HEK293 (cell line): Measurements from ENCODE around the gene GRAMD4.

Experiments used
- CTCF ChIA-PET: fragments of 350-600 bp; formaldehyde crosslinking; extraction: SDS; loops from one replicate; lab custom pipeline; 2021; ENCODE audit warnings: antibody characterized with exemption; lab: Yijun Ruan, JAX
- POLR2A ChIA-PET: fragments of 300-600 bp; formaldehyde crosslinking; extraction: SDS; loops from one replicate; lab custom pipeline; 2020; ENCODE audit warnings: antibody characterized with exemption, inconsistent platforms; lab: Yijun Ruan, JAX
- H3K27ac ChIP-seq: fragments of 200-500 bp; sonication (Bioruptor generic); 2 replicates; pipeline ENCODE4 v1.5.1; 2014; ENCODE audit warnings: low read depth, low read length, control low read depth, inconsistent platforms; ENCODE audit errors: extremely low read depth
- H3K36me3 ChIP-seq, 2 experiments: fragments of 200-500 bp in 1 of 2; sonication (Bioruptor generic) in 1 of 2; 1 replicate in 1 of 2; 2 replicates in 1 of 2; pipeline ENCODE4 v1.5.1; 2014 to 2017; ENCODE audit warnings: inconsistent platforms in 2 of 2, low read length in 2 of 2; ENCODE audit not compliant: control insufficient read depth in 2 of 2, insufficient read depth in 1 of 2
- H3K4me1 ChIP-seq: fragments of 200-500 bp; sonication (Bioruptor generic); 2 replicates; pipeline ENCODE4 v1.5.1; 2014; ENCODE audit warnings: mild to moderate bottlenecking, low read length, inconsistent platforms; ENCODE audit not compliant: control insufficient read depth, insufficient read depth
- H3K4me3 ChIP-seq: 2 replicates; pipeline ENCODE4 v1.5.1; 2011; ENCODE audit warnings: low read depth, mild to moderate bottlenecking, control low read depth, low read length, moderate library complexity
- H3K9me3 ChIP-seq: fragments of 200-500 bp; sonication (Bioruptor generic); 2 replicates; pipeline ENCODE4 v1.5.1; 2014; ENCODE audit warnings: low read depth, low read length, inconsistent platforms; ENCODE audit not compliant: control insufficient read depth, insufficient read depth
- BCL11B ChIP-seq: fragments of 450-650 bp; formaldehyde crosslinking; IDR thresholded peaks from 2 replicates; pipeline ENCODE4 v1.5.1; 2016; ENCODE audit warnings: low read depth, missing biosample characterization, missing genetic modification characterization
- MZF1 ChIP-seq: fragments of 450-650 bp; formaldehyde crosslinking; IDR thresholded peaks from 2 replicates; pipeline ENCODE4 v1.5.1; 2017; ENCODE audit warnings: missing biosample characterization, missing genetic modification characterization, borderline replicate concordance
- SCRT1 ChIP-seq: fragments of 450-650 bp; formaldehyde crosslinking; IDR thresholded peaks from 2 replicates; pipeline ENCODE4 v1.5.1; 2016; ENCODE audit warnings: missing biosample characterization, missing genetic modification characterization, borderline replicate concordance
- ZBTB8A ChIP-seq: fragments of 450-650 bp; formaldehyde crosslinking; IDR thresholded peaks from 2 replicates; pipeline ENCODE4 v1.5.1; 2016; ENCODE audit warnings: missing biosample characterization, missing genetic modification characterization
- ZFP69B ChIP-seq: fragments of 450-650 bp; formaldehyde crosslinking; IDR thresholded peaks from 2 replicates; pipeline ENCODE4 v1.5.1; 2016; ENCODE audit warnings: missing biosample characterization, missing genetic modification characterization
- ZNF48 ChIP-seq: fragments of 450-650 bp; formaldehyde crosslinking; IDR thresholded peaks from 2 replicates; pipeline ENCODE4 v1.5.1; 2016; ENCODE audit warnings: missing biosample characterization, missing genetic modification characterization
- ZNF654 ChIP-seq: fragments of 450-650 bp; formaldehyde crosslinking; IDR thresholded peaks from 2 replicates; pipeline ENCODE4 v1.5.1; 2016; ENCODE audit warnings: low read depth, missing biosample characterization, missing genetic modification characterization
- ZNF670 ChIP-seq: fragments of 450-650 bp; formaldehyde crosslinking; IDR thresholded peaks from 2 replicates; pipeline ENCODE4 v1.5.1; 2016; ENCODE audit warnings: missing biosample characterization, missing genetic modification characterization, low read depth
- ZNF776 ChIP-seq: fragments of 450-650 bp; formaldehyde crosslinking; IDR thresholded peaks from 2 replicates; pipeline ENCODE4 v1.5.0; 2017; ENCODE audit warnings: missing biosample characterization, missing genetic modification characterization, borderline replicate concordance
- ZNF830 ChIP-seq: fragments of 450-650 bp; IDR thresholded peaks from 2 replicates; pipeline ENCODE4 v1.5.0; 2018; ENCODE audit warnings: missing biosample characterization, missing genetic modification characterization, low read depth, mild to moderate bottlenecking, moderate library complexity
- ZNF843 ChIP-seq: fragments of 450-650 bp; formaldehyde crosslinking; IDR thresholded peaks from 2 replicates; pipeline ENCODE4 v1.5.1; 2016; ENCODE audit warnings: missing biosample characterization, missing genetic modification characterization
- ZSCAN23 ChIP-seq: fragments of 450-650 bp; formaldehyde crosslinking; IDR thresholded peaks from 2 replicates; pipeline ENCODE4 v1.5.1; 2016; ENCODE audit warnings: missing biosample characterization, missing genetic modification characterization
- TF ChIP-seq, protein P1 (sequence below): fragments of 450-650 bp; formaldehyde crosslinking; optimal IDR thresholded peaks from 2 replicates; pipeline ENCODE3; 2016; ENCODE audit warnings: missing biosample characterization, mild to moderate bottlenecking, missing genetic modification characterization
- TF ChIP-seq, protein P2 (sequence below): fragments of 450-650 bp; formaldehyde crosslinking; IDR thresholded peaks from 2 replicates; pipeline ENCODE4 v1.5.1; 2016; ENCODE audit warnings: missing biosample characterization, missing genetic modification characterization
- TF ChIP-seq, protein P3 (sequence below): fragments of 450-650 bp; formaldehyde crosslinking; IDR thresholded peaks from 2 replicates; pipeline ENCODE4 v1.5.1; 2016; ENCODE audit warnings: missing biosample characterization, missing genetic modification characterization
- TF ChIP-seq, protein P4 (sequence below): fragments of 450-650 bp; formaldehyde crosslinking; IDR thresholded peaks from 2 replicates; pipeline ENCODE4 v1.5.1; 2016; ENCODE audit warnings: missing biosample characterization, missing genetic modification characterization, borderline replicate concordance
- TF ChIP-seq, protein P5 (sequence below): fragments of 450-650 bp; formaldehyde crosslinking; IDR thresholded peaks from 2 replicates; pipeline ENCODE4 v1.5.0; 2017; ENCODE audit warnings: missing biosample characterization, missing genetic modification characterization, borderline replicate concordance
- TF ChIP-seq, protein P6 (sequence below): fragments of 450-650 bp; formaldehyde crosslinking; IDR thresholded peaks from 2 replicates; pipeline ENCODE4 v1.5.1; 2016; ENCODE audit warnings: missing biosample characterization, missing genetic modification characterization

The GRAMD4 gene

DNA sequence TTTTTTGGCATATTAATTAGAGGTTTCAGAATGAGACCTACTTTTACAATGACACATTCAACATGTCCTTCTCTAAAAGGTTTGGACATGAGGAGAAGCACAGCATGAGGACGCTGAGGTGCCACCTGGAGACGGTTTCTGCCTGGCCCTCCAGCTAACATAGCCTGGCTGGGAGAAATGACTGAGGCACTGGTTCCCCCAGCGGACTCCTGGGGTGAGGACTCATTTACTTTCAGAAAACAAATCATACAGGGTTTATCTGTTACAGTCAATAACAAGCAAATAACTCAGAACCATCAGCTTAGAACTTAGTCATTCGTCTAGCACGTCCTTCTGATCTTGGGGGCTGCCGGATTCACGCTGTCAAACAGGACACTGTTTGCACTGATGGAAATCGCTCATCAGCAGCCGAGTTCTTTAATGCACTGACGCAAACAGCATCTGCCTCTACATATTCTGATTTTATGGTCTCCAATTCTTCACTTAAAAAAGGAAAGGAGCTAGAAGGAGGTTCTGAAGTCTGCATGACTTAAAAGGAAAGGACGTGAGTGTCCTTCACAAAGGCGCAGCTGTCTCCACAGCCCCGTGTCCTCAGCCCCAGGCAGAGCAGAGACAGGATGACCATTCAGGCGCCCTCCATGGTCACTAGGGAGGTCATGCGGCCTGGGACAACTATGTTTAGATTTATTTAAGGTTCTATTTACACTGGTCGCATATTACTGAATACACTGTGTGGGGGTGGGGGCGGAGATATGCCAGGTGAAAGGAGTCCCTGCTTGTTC lies 73.6 kb downstream of the GRAMD4 start:
- CTCF ChIA-PET = interaction anchor here (0.6 kb wide), 1 partner anchor 63 kb away, joined by 4 read pairs; no protein-coding TSS in a partner anchor
- no peak overlapping the region for H3K27ac ChIP-seq
- no peaks in the 10 kb centered on the region for H3K9me3 ChIP-seq
- H3K36me3 ChIP-seq = peaks cover 44 to 91% of the 10 kb centered on the region in 2 experiments
- no peak overlapping the region for H3K4me3 ChIP-seq
- no peaks in the 10 kb centered on the region for H3K4me1 ChIP-seq
- TF ChIP-seq, protein P1, sequence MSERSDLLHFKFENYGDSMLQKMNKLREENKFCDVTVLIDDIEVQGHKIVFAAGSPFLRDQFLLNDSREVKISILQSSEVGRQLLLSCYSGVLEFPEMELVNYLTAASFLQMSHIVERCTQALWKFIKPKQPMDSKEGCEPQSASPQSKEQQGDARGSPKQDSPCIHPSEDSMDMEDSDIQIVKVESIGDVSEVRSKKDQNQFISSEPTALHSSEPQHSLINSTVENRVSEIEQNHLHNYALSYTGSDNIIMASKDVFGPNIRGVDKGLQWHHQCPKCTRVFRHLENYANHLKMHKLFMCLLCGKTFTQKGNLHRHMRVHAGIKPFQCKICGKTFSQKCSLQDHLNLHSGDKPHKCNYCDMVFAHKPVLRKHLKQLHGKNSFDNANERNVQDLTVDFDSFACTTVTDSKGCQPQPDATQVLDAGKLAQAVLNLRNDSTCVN (tag by site-specific recombination) = no peak
- TF ChIP-seq ZNF670 (tag by site-specific recombination) (no peak), ZNF830 (tag by site-specific recombination) (no peak), ZNF843 (tag by site-specific recombination) (no peak), SCRT1 (tag by site-specific recombination) (no peak), ZSCAN23 (no peak), MZF1 (tag by site-specific recombination) (no peak), ZFP69B (tag by site-specific recombination) (no peak), BCL11B (no peak), ZNF776 (tag by site-specific recombination) (no peak), ZBTB8A (tag by site-specific recombination) (no peak), ZNF654 (no peak), ZNF48 (no peak)
- TF ChIP-seq, protein P2, sequence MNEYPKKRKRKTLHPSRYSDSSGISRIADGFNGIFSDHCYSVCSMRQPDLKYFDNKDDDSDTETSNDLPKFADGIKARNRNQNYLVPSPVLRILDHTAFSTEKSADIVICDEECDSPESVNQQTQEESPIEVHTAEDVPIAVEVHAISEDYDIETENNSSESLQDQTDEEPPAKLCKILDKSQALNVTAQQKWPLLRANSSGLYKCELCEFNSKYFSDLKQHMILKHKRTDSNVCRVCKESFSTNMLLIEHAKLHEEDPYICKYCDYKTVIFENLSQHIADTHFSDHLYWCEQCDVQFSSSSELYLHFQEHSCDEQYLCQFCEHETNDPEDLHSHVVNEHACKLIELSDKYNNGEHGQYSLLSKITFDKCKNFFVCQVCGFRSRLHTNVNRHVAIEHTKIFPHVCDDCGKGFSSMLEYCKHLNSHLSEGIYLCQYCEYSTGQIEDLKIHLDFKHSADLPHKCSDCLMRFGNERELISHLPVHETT (tag by site-specific recombination) = no peak
- TF ChIP-seq, protein P3, sequence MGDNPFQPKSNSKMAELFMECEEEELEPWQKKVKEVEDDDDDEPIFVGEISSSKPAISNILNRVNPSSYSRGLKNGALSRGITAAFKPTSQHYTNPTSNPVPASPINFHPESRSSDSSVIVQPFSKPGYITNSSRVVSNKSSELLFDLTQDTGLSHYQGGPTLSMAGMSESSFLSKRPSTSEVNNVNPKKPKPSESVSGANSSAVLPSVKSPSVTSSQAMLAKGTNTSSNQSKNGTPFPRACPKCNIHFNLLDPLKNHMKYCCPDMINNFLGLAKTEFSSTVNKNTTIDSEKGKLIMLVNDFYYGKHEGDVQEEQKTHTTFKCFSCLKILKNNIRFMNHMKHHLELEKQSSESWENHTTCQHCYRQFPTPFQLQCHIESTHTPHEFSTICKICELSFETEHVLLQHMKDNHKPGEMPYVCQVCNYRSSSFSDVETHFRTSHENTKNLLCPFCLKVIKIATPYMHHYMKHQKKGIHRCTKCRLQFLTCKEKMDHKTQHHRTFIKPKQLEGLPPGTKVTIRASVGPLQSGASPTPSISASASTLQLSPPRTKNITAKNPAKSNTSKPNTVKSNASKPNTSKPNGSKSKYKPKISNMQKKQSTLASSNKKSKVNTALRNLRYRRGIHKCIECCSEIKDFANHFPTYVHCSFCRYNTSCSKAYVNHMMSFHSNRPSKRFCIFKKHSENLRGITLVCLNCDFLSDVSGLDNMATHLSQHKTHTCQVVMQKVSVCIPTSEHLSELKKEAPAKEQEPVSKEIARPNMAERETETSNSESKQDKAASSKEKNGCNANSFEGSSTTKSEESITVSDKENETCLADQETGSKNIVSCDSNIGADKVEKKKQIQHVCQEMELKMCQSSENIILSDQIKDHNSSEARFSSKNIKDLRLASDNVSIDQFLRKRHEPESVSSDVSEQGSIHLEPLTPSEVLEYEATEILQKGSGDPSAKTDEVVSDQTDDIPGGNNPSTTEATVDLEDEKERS (tag by site-specific recombination) = no peak
- TF ChIP-seq, protein P4, sequence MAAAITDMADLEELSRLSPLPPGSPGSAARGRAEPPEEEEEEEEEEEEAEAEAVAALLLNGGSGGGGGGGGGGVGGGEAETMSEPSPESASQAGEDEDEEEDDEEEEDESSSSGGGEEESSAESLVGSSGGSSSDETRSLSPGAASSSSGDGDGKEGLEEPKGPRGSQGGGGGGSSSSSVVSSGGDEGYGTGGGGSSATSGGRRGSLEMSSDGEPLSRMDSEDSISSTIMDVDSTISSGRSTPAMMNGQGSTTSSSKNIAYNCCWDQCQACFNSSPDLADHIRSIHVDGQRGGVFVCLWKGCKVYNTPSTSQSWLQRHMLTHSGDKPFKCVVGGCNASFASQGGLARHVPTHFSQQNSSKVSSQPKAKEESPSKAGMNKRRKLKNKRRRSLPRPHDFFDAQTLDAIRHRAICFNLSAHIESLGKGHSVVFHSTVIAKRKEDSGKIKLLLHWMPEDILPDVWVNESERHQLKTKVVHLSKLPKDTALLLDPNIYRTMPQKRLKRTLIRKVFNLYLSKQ = no peak
- TF ChIP-seq, protein P5, sequence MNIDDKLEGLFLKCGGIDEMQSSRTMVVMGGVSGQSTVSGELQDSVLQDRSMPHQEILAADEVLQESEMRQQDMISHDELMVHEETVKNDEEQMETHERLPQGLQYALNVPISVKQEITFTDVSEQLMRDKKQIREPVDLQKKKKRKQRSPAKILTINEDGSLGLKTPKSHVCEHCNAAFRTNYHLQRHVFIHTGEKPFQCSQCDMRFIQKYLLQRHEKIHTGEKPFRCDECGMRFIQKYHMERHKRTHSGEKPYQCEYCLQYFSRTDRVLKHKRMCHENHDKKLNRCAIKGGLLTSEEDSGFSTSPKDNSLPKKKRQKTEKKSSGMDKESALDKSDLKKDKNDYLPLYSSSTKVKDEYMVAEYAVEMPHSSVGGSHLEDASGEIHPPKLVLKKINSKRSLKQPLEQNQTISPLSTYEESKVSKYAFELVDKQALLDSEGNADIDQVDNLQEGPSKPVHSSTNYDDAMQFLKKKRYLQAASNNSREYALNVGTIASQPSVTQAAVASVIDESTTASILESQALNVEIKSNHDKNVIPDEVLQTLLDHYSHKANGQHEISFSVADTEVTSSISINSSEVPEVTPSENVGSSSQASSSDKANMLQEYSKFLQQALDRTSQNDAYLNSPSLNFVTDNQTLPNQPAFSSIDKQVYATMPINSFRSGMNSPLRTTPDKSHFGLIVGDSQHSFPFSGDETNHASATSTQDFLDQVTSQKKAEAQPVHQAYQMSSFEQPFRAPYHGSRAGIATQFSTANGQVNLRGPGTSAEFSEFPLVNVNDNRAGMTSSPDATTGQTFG (tag by site-specific recombination) = no peak
- TF ChIP-seq, protein P6, sequence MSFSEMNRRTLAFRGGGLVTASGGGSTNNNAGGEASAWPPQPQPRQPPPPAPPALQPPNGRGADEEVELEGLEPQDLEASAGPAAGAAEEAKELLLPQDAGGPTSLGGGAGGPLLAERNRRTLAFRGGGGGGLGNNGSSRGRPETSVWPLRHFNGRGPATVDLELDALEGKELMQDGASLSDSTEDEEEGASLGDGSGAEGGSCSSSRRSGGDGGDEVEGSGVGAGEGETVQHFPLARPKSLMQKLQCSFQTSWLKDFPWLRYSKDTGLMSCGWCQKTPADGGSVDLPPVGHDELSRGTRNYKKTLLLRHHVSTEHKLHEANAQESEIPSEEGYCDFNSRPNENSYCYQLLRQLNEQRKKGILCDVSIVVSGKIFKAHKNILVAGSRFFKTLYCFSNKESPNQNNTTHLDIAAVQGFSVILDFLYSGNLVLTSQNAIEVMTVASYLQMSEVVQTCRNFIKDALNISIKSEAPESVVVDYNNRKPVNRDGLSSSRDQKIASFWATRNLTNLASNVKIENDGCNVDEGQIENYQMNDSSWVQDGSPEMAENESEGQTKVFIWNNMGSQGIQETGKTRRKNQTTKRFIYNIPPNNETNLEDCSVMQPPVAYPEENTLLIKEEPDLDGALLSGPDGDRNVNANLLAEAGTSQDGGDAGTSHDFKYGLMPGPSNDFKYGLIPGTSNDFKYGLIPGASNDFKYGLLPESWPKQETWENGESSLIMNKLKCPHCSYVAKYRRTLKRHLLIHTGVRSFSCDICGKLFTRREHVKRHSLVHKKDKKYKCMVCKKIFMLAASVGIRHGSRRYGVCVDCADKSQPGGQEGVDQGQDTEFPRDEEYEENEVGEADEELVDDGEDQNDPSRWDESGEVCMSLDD (tag by site-specific recombination) = no peak
- TF ChIP-seq, all 188 proteins: peak for 0
- POLR2A ChIA-PET = interaction anchor here (0.7 kb wide), 1 partner anchor 22 kb away, joined by 3 read pairs; no protein-coding TSS in a partner anchor
